H1 (cell line): ENCODE results near the gene BIRC7. TPM values are rescaled to one million over a fixed set of nuclear protein-coding genes. Genes with fewer than 3 reads are reported as not detected.

Experiments used
- CTCF ChIA-PET: fragments of 300-600 bp; sonication (Branson Sonifier 250); formaldehyde crosslinking; loops from one replicate; lab custom pipeline; 2021; ENCODE audit not compliant: partially characterized antibody; lab: Charles Lee
- POLR2A ChIA-PET: fragments of 300-600 bp; sonication (Branson Sonifier 250); formaldehyde crosslinking; loops from one replicate; lab custom pipeline; 2021; ENCODE audit warnings: inconsistent platforms; ENCODE audit not compliant: partially characterized antibody; lab: Charles Lee
- DNase-seq, 2 experiments: peaks; one replicate each; pipeline versions ENCODE4 v3.0.0 to v3.0.0-alpha.2; 2010 to 2022; ENCODE audit warnings: low spot score in 2 of 2, low read depth in 1 of 2, mixed read lengths in 1 of 2
- FAIRE-seq: peaks from 2 replicates; lab custom pipeline; 2011; peaks lifted over from hg19 to GRCh38; lab: Jason Lieb, UNC
- H2AFZ ChIP-seq: 2 replicates; pipeline ENCODE4 v1.8.1; 2012; ENCODE audit warnings: low read length, inconsistent platforms
- H2AK5ac ChIP-seq: 2 replicates; pipeline ENCODE4 v1.6.1; 2013; ENCODE audit warnings: low read depth, low read length
- H2BK120ac ChIP-seq: replicated peaks from 2 replicates; pipeline ENCODE3; 2013; ENCODE audit warnings: low read depth, low read length, inconsistent platforms
- H2BK12ac ChIP-seq: 2 replicates; pipeline ENCODE4 v1.6.1; 2013; ENCODE audit warnings: low read depth, low read length
- H2BK15ac ChIP-seq: 2 replicates; pipeline ENCODE4 v1.6.1; 2013; ENCODE audit warnings: low read length
- H2BK20ac ChIP-seq: 2 replicates; pipeline ENCODE4 v1.6.1; 2013; ENCODE audit warnings: low read length
- H2BK5ac ChIP-seq: 2 replicates; pipeline ENCODE4 v1.6.1; 2013; ENCODE audit warnings: low read depth, low read length
- H3K14ac ChIP-seq: 2 replicates; pipeline ENCODE4 v1.6.1; 2013; ENCODE audit warnings: inconsistent platforms; ENCODE audit not compliant: insufficient read length
- H3K18ac ChIP-seq: 2 replicates; pipeline ENCODE4 v1.6.1; 2013; ENCODE audit warnings: low read length; ENCODE audit errors: extremely low read depth
- H3K23ac ChIP-seq: 2 replicates; pipeline ENCODE4 v1.6.1; 2013; ENCODE audit warnings: inconsistent platforms; ENCODE audit not compliant: insufficient read length
- H3K23me2 ChIP-seq: 2 replicates; pipeline ENCODE4 v1.6.1; 2013; ENCODE audit warnings: low read depth, low read length
- H3K27ac ChIP-seq: 2 replicates; pipeline ENCODE4 v1.6.1; 2011; ENCODE audit warnings: low read depth, low read length, inconsistent platforms
- H3K27me3 ChIP-seq, 4 experiments: replicated peaks in 1 of 4; 1 replicate in 1 of 4; 2 replicates in 3 of 4; pipeline versions ENCODE4 v1.6.1 to v1.8.1; 2011 to 2013; ENCODE audit warnings: low read length in 3 of 4, mild to moderate bottlenecking in 3 of 4, inconsistent platforms in 2 of 4, mixed read lengths in 2 of 4, moderate library complexity in 1 of 4; ENCODE audit not compliant: control insufficient read depth in 3 of 4, insufficient read depth in 3 of 4; ENCODE audit errors: extremely low read depth in 1 of 4
- H3K36me3 ChIP-seq, 4 experiments: 2 replicates each; pipeline versions ENCODE4 v1.6.1 to v1.8.1; 2011 to 2013; ENCODE audit warnings: mild to moderate bottlenecking in 4 of 4, low read length in 3 of 4, moderate library complexity in 2 of 4, control low read depth in 1 of 4, inconsistent platforms in 1 of 4; ENCODE audit not compliant: insufficient read depth in 4 of 4, control insufficient read depth in 2 of 4
- H3K4ac ChIP-seq: replicated peaks from 2 replicates; pipeline ENCODE3; 2013; ENCODE audit warnings: low read length, low read depth, mixed read lengths, inconsistent platforms; ENCODE audit not compliant: insufficient read length
- H3K4me1 ChIP-seq, 4 experiments: replicated peaks in 1 of 4; 1 replicate in 1 of 4; 2 replicates in 3 of 4; pipeline versions ENCODE4 v1.6.1 to v1.8.1; 2011 to 2013; ENCODE audit warnings: low read length in 3 of 4, inconsistent platforms in 2 of 4, mixed read lengths in 1 of 4; ENCODE audit not compliant: insufficient read depth in 4 of 4, control insufficient read depth in 3 of 4
- H3K4me2 ChIP-seq, 2 experiments: 2 replicates each; pipeline versions ENCODE4 v1.6.1 to v1.8.1; 2011 to 2013; ENCODE audit warnings: low read depth in 2 of 2, low read length in 2 of 2, control low read depth in 1 of 2, inconsistent platforms in 1 of 2, mild to moderate bottlenecking in 1 of 2; ENCODE audit not compliant: insufficient read depth in 1 of 2
- H3K4me3 ChIP-seq, 4 experiments: fragments of 200-600, 300-600 bp in 1 of 4; sonication (generic), shearing (Covaris generic), sonication (Bioruptor Twin) in 1 of 4; 2 replicates each; pipeline versions ENCODE4 v1.5.1 to v1.8.1; 2011 to 2016; ENCODE audit warnings: low read length in 4 of 4, low read depth in 3 of 4, control low read depth in 2 of 4, inconsistent platforms in 2 of 4, mild to moderate bottlenecking in 2 of 4, mixed read lengths in 1 of 4, moderate library complexity in 1 of 4; ENCODE audit not compliant: insufficient read depth in 2 of 4; ENCODE audit errors: extremely low read depth in 1 of 4
- H3K56ac ChIP-seq: replicated peaks from 2 replicates; pipeline ENCODE3; 2013; ENCODE audit warnings: low read depth, mild to moderate bottlenecking, mixed read lengths, low read length, inconsistent platforms; ENCODE audit not compliant: insufficient read length
- H3K79me1 ChIP-seq: 2 replicates; pipeline ENCODE4 v1.6.1; 2013; ENCODE audit warnings: low read depth, low read length, control low read depth
- H3K79me2 ChIP-seq, 2 experiments: 2 replicates each; pipeline versions ENCODE4 v1.6.1 to v1.8.1; 2012 to 2013; ENCODE audit warnings: low read length in 2 of 2, mild to moderate bottlenecking in 2 of 2, inconsistent platforms in 1 of 2; ENCODE audit not compliant: insufficient read depth in 2 of 2, control insufficient read depth in 1 of 2
- H3K9ac ChIP-seq, 4 experiments: replicated peaks in 1 of 4; 1 replicate in 1 of 4; 2 replicates in 3 of 4; pipeline versions ENCODE4 v1.6.1 to v1.8.1; 2011 to 2013; ENCODE audit warnings: low read depth in 3 of 4, low read length in 3 of 4, control low read depth in 2 of 4, mild to moderate bottlenecking in 2 of 4, moderate library complexity in 2 of 4, inconsistent platforms in 1 of 4; ENCODE audit errors: extremely low read depth in 1 of 4
- H3K9me3 ChIP-seq, 2 experiments: 2 replicates each; pipeline versions ENCODE4 v1.6.1 to v1.8.1; 2012 to 2013; ENCODE audit warnings: mild to moderate bottlenecking in 2 of 2, moderate library complexity in 2 of 2, control low read depth in 1 of 2, inconsistent platforms in 1 of 2, low read depth in 1 of 2, low read length in 1 of 2, mixed read lengths in 1 of 2; ENCODE audit not compliant: insufficient read depth in 2 of 2
- H4K20me1 ChIP-seq, 2 experiments: replicated peaks in 1 of 2; 2 replicates each; pipeline versions ENCODE3 to v1.8.1; 2011 to 2013; ENCODE audit warnings: inconsistent platforms in 2 of 2, low read length in 2 of 2, mild to moderate bottlenecking in 1 of 2; ENCODE audit not compliant: insufficient read depth in 2 of 2, control insufficient read depth in 1 of 2
- H4K5ac ChIP-seq: 2 replicates; pipeline ENCODE4 v1.6.1; 2013; ENCODE audit warnings: low read length, low read depth, mixed read lengths, inconsistent platforms; ENCODE audit not compliant: insufficient read length
- H4K8ac ChIP-seq: 2 replicates; pipeline ENCODE4 v1.8.0; 2013; ENCODE audit warnings: mild to moderate bottlenecking, moderate library complexity, low read length, inconsistent platforms; ENCODE audit not compliant: insufficient read depth; ENCODE audit errors: extremely low read depth
- H4K91ac ChIP-seq: replicated peaks from 2 replicates; pipeline ENCODE3; 2013; ENCODE audit warnings: low read length, mixed read lengths, inconsistent platforms; ENCODE audit not compliant: insufficient read length
- RBBP5 ChIP-seq: IDR thresholded peaks from 2 replicates; pipeline ENCODE4 v1.7.1; 2012; ENCODE audit warnings: low read depth, mild to moderate bottlenecking, inconsistent platforms, low read length, moderate library complexity, borderline replicate concordance
- RNF2 ChIP-seq: fragments of 200-900, 300-1000 bp; sonication (generic); IDR thresholded peaks from 2 replicates; pipeline ENCODE4 v1.7.1; 2016; ENCODE audit warnings: borderline replicate concordance, low read depth, mild to moderate bottlenecking, antibody characterized with exemption, low read length; ENCODE audit not compliant: poor library complexity, severe bottlenecking; ENCODE audit errors: missing control alignments
- WGBS, 2 experiments: shearing (Covaris generic) in 1 of 2; methylation state at CpG; one replicate each; pipeline versions ENCODE4 v1.1.6 to v1.1.7; 2013 to 2015; ENCODE audit warnings: low lambda C conversion rate in 2 of 2, mixed read lengths in 2 of 2, inconsistent platforms in 1 of 2, low coverage in 1 of 2, missing lambda C conversion rate in 1 of 2; ENCODE audit not compliant: insufficient replicate concordance in 2 of 2, insufficient coverage in 1 of 2, insufficient read length in 1 of 2; ENCODE audit errors: extremely low coverage in 1 of 2, missing lambda C conversion rate in 1 of 2; 5-methylcytosine and 5-hydroxymethylcytosine counted together
- polyA plus RNA-seq, 7 experiments: library from polyadenylated mRNA; depleted of rRNA in 3 of 7; stranded (reverse) in 5 of 7; unstranded in 2 of 7; fragments of >200 nt in 5 of 7; fragments of 200-250 nt in 2 of 7; gene quantifications; 1 replicate in 5 of 7; 2 replicates in 1 of 7; 4 replicates in 1 of 7; pipeline versions ENCODE4 v1.2.1 to v1.2.3, GENCODE V29; 2011 to 2013; ENCODE audit warnings: missing spikeins in 2 of 7, mixed read lengths in 2 of 7
- total RNA-seq: library from RNA; stranded (reverse); fragmentation: NEBNext Ultra II Directional; extraction: Animal tissue kit (Norgen Biotek cat#: 25700); gene quantifications from 2 replicates; pipeline ENCODE4 v1.2.1, GENCODE V29; 2021
- TF ChIP-seq, protein P1 (sequence below): IDR thresholded peaks from 2 replicates; pipeline ENCODE4 v1.6.1; 2011; ENCODE audit warnings: low read length, improper control_type of control experiment

BIRC7 gene
- total and polyA plus RNA-seq, 2 of the 8 experiments (the other 6 are each of a cell fraction or from before 2014, with no cell fraction given): 0.11 to 0.41 TPM

DNA sequence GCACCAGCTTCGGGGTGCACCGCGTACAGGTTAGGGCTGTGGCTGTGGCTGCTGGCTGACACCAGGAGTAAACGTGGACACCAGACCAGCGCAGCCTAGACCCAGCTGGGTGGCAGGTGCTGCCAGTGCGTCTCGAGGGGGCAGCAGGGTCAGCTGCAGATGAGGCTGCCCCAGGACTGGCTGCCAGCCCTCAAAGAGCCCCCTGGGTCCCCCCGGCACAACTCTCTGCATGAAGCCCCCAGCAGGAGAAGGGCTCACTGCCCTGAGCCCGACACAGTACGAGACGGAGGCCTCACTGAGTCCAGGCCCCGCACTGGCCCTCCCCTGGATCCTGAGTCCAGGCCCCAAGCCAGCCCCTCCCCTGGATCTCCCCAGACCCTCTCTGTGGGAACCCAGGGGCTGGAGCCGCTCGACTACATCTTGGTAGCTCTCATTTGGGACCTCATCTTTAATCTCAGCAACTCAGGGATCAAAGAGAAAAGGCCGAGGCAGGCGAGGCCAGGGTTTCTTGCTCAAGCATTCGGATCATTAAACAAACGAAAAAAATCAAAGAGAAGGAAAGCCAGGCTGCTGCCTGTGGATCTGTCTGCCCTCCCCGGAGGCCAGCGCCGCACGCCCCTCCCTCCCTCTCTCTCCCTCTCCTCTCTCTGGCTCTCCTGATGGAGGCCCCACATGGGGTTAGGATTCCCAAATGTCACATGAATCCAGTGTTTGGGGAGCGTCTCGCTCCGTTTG lies 25.5 kb downstream of the BIRC7 start:
- H3K4ac ChIP-seq: no peak overlapping the region
- no peak overlapping the region for H3K27ac ChIP-seq
- WGBS, 2 experiments: 82% methylated on average over 19 of the region's 25 CpGs; no CpG with 5 or more reads in 1 of the 2 experiments
- peaks cover 0 to 4% of the 10 kb centered on the region in 2 experiments for H4K20me1 ChIP-seq
- no peaks in the 10 kb centered on the region for H3K79me1 ChIP-seq
- no peak overlapping the region for H3K56ac ChIP-seq
- H3K14ac ChIP-seq: no peak overlapping the region
- no peak overlapping the region for H3K18ac ChIP-seq
- CTCF ChIA-PET: interaction anchor here (0.9 to 4.1 kb wide), 7 partner anchors 10 to 36 kb away, joined by 3 to 40 read pairs (median 5); no protein-coding TSS in a partner anchor
- H4K8ac ChIP-seq: no peak overlapping the region; the same call in 1 of the 2 replicates
- H2BK12ac ChIP-seq: no peak overlapping the region
- H2BK15ac ChIP-seq: peak overlapping the region; percentile 7; the same call in 1 of the 2 replicates
- no peaks in the 10 kb centered on the region for H3K79me2 ChIP-seq
- H3K9ac ChIP-seq: no peak overlapping the region
- FAIRE-seq (no peak), DNase-seq (no peak)
- no peaks in the 10 kb centered on the region for H3K23me2 ChIP-seq
- H3K4me3 ChIP-seq: no peak overlapping the region
- no peaks in the 10 kb centered on the region for H3K36me3 ChIP-seq
- H4K91ac ChIP-seq: no peak overlapping the region
- H4K5ac ChIP-seq: no peak overlapping the region
- peaks cover 0 to 8% (median 1%) of the 10 kb centered on the region in 4 experiments; a peak in 3 of 7 replicates for H3K27me3 ChIP-seq
- H2AFZ ChIP-seq: no peak overlapping the region
- H3K4me1 ChIP-seq: peaks cover 0 to under 1% (median under 1%) of the 10 kb centered on the region in 4 experiments; a peak in 2 of 7 replicates
- H2BK120ac ChIP-seq: no peak overlapping the region
- POLR2A ChIA-PET: interaction anchor here (1.3 to 1.8 kb wide), 2 partner anchors 9 to 10 kb away, joined by 3 to 4 read pairs; no protein-coding TSS in a partner anchor
- H2BK20ac ChIP-seq: no peak overlapping the region
- no peak overlapping the region for H3K23ac ChIP-seq
- TF ChIP-seq RBBP5 (no peak), RNF2 (no peak)
- TF ChIP-seq, protein P1, sequence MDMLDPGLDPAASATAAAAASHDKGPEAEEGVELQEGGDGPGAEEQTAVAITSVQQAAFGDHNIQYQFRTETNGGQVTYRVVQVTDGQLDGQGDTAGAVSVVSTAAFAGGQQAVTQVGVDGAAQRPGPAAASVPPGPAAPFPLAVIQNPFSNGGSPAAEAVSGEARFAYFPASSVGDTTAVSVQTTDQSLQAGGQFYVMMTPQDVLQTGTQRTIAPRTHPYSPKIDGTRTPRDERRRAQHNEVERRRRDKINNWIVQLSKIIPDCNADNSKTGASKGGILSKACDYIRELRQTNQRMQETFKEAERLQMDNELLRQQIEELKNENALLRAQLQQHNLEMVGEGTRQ: no peak
- no peak overlapping the region for H2BK5ac ChIP-seq
- H2AK5ac ChIP-seq: no peak overlapping the region
- H3K9me3 ChIP-seq: no peaks in the 10 kb centered on the region
- no peak overlapping the region for H3K4me2 ChIP-seq
